ENCODE measurements around the gene ZHX3.

The ZHX3 gene

DNA sequence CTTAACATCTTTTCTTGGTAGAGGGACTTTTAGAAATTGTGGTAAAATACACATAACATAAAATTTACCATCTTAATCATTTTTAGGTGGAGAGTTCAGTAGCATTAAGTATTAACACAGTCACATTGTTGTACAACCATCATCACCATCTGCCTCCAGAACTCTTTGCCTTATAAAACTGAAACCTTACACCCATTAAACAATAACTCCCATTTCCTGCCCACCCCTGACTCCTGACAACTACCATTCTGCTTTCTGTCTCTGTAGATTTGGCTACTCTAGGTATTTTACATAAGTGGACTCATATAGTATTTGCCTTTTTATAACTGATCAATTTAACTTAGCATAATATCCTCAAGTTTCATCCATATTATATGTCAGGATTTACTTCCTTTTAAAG lies 88.7 kb downstream of the ZHX3 start:
- no peak for DNase-seq (ENCODE audit: low read depth in 1 of 2, low spot score in 1 of 2)

DNA sequence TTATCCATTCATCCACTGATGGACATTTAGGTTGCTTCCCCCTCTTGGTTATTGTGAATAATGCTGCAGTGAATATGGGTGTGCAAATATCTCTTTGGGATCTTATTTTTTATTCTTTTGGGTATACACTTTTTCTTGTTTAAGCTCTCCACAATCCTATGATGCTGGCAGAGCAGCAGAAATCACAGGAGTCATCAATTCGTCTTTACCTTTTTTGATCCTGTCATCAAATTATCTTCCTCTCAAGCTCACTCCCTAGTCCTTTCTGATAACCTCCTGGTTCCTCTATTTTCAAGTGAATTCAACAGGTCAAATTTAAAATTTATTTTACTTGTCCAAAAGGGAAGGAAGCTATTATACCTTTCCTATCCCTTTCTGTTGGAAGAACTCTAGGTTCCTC lies 91.1 kb downstream of the ZHX3 start:
- no peak for DNase-seq (ENCODE audit: low read depth in 1 of 2, low spot score in 1 of 2)

DNA sequence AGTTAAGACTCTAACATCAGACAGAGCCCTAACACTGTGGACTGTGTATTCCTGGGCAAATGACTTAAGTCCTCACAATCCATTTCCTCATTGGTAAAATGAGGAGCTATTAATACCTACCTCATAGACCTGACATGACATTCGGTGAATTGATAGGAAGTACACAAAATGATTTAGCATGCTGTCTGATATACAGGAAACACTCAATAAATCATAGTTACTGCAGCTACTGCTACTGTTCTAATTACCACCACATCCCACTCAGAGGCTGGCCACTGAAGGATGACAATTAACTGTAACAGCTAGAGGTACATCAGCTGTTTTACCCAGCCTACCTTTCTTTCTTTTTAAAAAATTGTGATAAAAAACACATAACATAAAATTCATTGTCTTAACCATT lies 92.4 kb downstream of the ZHX3 start:
- no peak for DNase-seq (ENCODE audit: low read depth in 1 of 2, low spot score in 1 of 2)

DNA sequence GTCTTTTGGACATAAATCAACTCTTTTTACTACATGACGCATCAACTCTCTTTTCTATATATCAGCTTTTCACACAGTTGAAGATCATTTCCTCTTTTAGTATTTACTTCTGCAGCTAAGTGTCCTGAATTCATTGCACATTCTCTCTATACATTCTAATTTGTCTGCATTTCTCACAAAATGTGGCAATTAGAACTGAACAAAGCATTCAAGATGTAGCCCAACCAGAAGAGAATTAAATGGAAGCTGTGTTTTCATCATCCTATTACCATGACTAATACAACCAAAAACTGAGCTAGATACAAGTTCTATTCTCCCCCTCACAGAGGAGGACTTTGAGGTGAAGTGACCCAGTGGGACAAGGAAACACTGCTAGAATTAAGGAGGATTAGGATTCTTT lies 93.2 kb downstream of the ZHX3 start:
- DNase-seq (ENCODE audit: low read depth in 1 of 2, low spot score in 1 of 2): no peak

DNA sequence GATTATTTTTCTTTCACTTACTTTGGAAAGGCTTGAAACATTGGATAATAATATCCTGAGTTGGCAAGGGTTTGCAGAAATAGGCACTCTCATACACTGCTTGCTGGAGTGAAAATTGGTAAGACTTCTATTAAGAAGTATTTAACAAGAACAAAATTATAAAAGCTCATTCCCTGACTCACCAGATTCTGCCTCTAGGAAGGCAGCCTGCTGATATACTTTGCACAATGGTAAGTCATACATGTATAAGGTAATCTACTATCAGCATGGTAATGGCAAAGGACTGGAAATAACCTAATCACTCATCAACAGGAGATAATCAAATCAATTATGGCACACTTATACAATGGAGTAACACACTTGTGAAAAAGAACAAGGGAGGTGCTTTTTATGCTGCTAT lies 94.4 kb downstream of the ZHX3 start:
- no peak for DNase-seq (ENCODE audit: low read depth in 1 of 2, low spot score in 1 of 2)

- DNase-seq (ENCODE audit: low read depth in 1 of 2, low spot score in 1 of 2): no peak
These were observed 94.8 kb downstream of the ZHX3 start for GRCh38 chr20:41222703-41223102.

DNA sequence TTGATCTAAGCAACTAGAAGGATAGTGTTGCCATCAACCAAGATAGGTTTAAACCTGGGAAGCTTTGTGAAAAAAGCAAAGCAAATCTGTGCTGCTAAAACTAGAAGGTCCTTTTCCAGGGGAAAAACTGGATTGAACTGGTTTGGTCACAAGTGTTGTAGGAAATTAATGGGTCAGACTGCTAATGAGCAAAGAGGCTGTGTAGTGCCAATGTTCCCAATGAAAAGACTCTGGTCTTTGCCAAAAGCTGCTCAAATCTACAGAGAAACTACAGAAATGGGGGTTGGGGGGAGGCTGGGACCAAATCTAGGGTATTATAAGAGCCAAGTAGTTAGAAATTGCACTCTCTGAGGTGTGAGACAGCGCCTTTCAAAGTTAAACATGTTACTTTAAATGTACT lies 95.2 kb downstream of the ZHX3 start:
- DNase-seq (ENCODE audit: low read depth in 1 of 2, low spot score in 1 of 2): no peak

GRCh38 chr20:41221614-41222218 lies 95.8 kb downstream of the ZHX3 start:
- no peak for DNase-seq (ENCODE audit: low read depth in 1 of 2, low spot score in 1 of 2)

DNA sequence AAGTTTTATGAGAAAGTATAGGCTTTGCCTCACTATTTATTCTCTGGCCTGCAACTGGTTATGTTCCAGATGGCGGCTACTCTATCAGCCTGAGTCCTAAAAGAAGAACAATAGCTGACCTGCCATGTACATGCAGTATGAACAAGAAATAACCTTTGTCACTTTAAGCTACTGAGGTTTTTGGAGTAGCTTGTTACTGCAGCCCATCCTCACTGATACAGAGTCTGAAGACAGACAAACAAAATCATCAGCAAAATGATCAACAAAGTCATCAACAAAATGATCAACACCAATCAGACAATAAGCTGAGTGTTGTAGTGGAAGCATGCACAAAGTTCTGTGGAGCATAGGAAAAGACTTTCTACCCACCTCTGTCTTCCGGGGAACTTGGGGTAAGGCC lies 97.7 kb downstream of the ZHX3 start:
- no peak for DNase-seq (ENCODE audit: low read depth in 1 of 2, low spot score in 1 of 2)

DNA sequence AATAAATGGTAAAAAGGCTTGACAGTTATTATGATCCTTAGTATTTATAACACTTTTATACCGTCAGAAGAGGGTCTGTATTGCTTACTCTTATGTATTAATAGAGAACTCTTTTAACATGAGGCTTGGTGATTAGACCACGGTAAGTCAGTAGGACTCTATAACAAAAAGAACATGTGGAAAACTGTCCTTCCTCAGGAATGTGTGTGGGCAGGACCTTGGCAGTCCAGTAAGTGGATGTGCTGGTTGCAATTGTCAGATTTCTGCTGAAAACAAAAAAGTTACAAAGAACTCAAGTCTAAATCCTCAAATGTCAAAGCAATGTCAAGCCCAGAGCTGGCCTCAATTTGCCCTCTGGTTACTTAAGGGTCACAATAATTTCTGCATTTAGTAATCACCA lies 99.1 kb downstream of the ZHX3 start:
- no peak for DNase-seq (ENCODE audit: low read depth in 1 of 2, low spot score in 1 of 2)

- DNase-seq (ENCODE audit: low read depth in 1 of 2, low spot score in 1 of 2): no peak
These were observed 100.1 kb downstream of the ZHX3 start for GRCh38 chr20:41217422-41217821.

GRCh38 chr20:41214666-41215065 lies 102.9 kb downstream of the ZHX3 start:
- no peak for DNase-seq (ENCODE audit: low read depth in 1 of 2, low spot score in 1 of 2)

- no peak for DNase-seq (ENCODE audit: low read depth in 1 of 2, low spot score in 1 of 2)
These were observed 103.3 kb downstream of the ZHX3 start for GRCh38 chr20:41214202-41214601.

- no peak for DNase-seq (ENCODE audit: low read depth in 1 of 2, low spot score in 1 of 2)
These were observed 104.2 kb downstream of the ZHX3 start for GRCh38 chr20:41213150-41213820.

GRCh38 chr20:41205313-41205712 lies 112.2 kb downstream of the ZHX3 start:
- no peak for DNase-seq (ENCODE audit: low read depth in 1 of 2, low spot score in 1 of 2)

DNA sequence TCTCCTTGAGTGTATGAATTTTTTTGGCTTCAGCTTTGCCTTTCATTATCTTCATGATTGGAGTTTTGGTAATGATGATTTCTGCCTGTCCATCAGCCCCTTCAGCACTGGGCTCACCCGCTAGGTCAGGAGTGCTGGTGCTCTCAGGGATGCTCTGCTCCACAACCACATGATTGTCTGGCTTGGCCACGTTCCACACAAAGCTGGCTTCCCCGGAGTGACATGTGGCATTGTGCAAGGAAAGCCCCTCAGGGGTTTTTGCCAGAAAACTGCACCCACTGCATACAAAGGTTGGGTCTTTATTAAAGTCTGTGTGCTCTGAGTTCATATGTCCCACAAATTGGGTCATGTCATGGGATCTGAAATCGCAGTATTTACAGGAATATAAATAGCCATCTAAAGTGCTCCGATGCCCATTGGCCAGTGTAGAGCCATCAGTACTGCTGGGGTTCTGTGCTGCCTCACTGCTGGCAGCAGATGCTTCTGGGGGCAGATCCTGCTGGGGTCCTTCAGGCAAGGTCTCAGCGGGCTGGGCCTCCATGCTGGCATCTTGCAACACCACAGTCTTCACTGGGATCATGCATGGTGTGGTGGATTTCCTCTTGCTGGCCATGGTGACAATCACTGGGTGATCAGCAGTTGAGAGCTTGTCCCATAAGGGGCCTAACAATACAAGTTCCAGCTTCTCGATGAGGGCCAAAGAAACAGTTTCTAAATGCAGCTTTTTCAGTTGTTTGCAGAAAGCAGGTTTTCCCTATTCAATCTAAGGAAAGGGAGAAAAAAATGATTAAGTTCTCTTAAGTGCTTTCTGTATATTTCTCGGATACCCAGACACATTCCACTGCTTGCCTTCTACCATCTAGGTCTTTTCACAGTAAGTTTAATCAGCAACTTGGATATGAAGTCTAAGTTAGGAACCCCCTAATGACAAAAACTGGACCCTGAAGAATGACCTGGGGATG lies 112.9 kb downstream of the ZHX3 start:
- DNase-seq (ENCODE audit: low read depth in 1 of 2, low spot score in 1 of 2): no peak

DNA sequence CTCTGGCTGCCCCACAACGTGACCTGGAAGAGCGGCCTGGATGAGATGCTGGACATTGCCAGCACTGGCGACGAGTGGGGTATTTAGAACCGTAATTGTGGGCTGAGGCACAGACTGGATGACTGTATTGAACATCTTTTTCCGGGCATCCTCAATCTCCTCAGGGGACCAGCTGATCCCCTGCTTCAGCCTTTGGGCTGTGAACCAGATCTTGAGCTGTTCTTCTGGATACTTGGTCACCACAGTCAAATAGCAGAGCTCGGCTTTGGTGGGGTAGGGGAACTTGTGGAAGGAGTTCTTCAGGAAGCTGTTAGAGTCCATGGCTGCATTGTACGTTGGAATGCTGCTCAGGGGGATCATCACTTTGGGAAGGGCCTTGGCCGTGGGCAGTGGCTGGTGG lies 113.9 kb downstream of the ZHX3 start:
- DNase-seq (ENCODE audit: low read depth in 1 of 2, low spot score in 1 of 2): no peak

DNA sequence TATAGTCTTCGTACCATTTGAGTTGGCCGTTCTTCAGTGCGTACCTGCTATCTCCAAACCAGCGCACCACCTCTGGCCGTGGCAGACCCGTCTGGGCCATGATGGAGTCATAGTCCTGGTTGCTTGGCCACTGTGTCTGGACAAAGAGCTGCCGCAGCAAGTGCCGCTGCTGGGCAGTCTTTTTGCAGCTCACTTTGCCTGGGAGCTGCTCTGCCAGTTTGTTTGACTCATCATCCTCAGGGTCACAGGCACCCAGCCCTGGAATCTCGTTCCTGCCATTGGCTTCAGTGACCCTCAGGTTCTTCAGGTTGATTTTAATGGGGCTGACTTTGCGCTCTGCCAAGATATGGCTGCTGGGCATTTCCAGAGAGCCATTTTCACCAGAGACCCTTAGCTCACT lies 115.1 kb downstream of the ZHX3 start:
- DNase-seq (ENCODE audit: low read depth in 1 of 2, low spot score in 1 of 2): no peak

DNA sequence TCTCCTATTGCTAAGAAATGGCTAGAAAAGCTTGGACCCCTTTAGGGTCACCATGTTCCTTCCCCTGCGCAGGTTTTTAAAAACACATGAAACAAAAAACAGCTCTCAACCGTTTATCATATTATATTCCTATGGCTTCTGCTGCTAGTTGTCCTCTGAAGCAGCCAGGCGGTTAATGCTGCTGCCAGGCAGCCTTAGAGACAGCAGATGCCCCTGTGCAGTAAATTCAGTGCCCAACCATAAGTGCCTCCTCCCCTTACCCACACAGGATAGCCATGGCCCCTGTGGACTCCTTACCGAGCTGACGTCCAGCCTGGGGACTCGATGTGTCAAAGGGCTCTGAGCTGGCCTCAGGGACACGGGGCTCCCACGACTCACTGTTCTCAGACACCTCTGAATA lies 115.8 kb downstream of the ZHX3 start:
- DNase-seq (ENCODE audit: low read depth in 1 of 2, low spot score in 1 of 2): no peak

- DNase-seq (ENCODE audit: low read depth in 1 of 2, low spot score in 1 of 2): no peak
These were observed 116.9 kb downstream of the ZHX3 start for GRCh38 chr20:41200446-41201202.

DNA sequence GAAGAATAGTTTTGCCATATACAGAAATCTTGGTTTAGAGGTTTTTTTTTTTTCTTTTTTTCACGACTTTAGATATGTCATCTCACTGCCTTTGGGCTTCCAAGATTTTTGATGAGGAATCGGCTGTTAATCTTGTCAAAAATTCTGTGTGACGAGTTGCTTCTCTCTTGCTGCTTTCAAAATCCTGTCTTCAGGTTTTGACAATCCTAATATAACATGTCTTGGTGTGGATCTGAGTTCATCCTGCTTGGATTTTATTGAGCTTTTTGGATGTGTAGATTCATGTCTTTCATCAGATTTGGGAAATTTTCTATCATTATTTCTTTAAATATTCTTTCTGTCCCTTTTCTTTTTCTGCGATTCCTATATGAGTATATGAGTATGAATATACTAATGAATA lies 119.1 kb downstream of the ZHX3 start:
- DNase-seq (ENCODE audit: low read depth in 1 of 2, low spot score in 1 of 2): no peak
